ENCODE measurements around the gene TEX51.

TEX51 gene

GRCh38 chr2:126891681-126892500 lies 6.8 kb upstream of the TEX51 start:
- in situ Hi-C loops (cut with HindIII; ENCODE audit: low sequenced_read_pairs), result no loop called here

DNA sequence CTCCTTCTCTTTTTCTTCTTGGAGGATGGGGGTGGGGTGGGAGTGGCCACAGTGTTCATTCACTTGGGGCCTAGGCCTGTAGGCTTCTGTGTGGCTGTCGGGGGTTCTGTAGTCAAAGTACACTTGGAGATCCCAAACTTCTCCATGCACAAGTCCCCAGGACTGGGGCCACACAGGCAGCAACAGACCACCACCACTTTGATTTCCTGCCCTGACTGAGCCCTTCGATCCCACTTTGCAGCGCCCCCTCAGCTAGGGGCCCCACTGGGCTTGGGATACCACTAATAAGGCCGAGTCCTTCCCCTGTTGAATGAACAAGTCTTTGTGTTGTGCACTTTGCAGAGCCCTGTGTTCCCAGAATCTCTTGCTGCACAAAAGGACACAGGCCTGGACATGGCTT lies 5.5 kb upstream of the TEX51 start:
- in situ Hi-C loops (cut with HindIII; ENCODE audit: low sequenced_read_pairs), result no loop called here

DNA sequence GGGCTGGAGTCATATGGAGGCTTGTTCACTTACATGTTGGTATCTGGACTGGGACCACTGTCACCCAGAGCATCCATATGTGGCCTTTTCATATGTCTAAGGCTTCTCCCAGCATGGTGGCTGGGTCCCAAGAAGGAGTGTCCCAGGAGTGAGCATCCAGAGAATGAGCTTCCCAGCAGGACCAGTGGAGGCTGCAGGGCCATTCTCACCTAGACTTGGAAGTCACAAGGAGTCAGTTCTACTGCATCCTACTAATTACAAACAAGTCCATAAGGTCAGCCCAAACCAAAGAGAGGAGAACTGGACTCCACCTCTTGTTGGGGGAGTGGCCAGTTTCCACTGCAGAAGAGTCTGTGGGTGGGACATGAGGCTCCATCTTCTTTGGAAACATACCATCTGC lies 5.1 kb upstream of the TEX51 start:
- in situ Hi-C loops (cut with HindIII; ENCODE audit: low sequenced_read_pairs), result no loop called here

DNA sequence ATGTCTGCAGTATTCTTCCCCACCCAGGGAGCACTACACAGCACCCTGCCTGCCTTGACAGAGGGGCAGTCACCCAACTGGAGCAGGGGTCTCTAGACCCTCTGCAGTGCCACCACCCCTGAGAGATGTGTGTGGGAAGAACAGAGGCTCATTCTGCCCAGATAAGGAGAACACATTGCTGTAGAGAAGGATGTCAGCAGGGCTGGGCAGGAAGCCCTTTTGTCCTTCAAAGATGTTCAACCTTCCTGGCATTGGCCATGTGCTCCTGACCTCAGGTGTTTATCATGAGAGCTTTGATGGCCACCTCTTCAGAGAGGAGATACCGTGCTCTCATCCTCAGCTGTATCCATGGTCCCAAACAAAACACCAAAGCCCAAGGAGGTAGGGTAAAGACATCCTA lies 4.6 kb upstream of the TEX51 start:
- in situ Hi-C loops (cut with HindIII; ENCODE audit: low sequenced_read_pairs), result no loop called here

GRCh38 chr2:126894585-126895182 lies 4.0 kb upstream of the TEX51 start:
- in situ Hi-C loops (cut with HindIII; ENCODE audit: low sequenced_read_pairs), result no loop called here

DNA sequence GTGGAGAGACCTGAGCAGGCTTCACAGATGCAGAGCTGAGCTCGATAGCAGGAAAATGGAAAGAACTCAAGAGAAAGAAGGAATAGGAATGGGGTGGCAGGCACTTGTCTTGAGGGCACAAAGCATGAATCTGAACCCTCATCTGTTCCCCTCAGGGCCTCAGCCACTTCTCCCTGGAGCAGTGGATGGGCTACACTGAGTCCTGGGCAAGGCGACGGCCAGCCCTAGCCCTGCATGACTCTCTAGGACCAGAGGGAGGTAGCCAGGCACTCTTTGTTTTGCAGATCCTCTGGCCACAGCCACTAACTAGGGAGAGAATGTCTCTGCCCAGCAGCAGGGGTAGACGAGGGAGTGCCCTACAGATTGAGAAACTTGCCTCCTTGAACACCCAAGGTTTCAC lies 3.4 kb upstream of the TEX51 start:
- in situ Hi-C loops (cut with HindIII; ENCODE audit: low sequenced_read_pairs), result no loop called here

DNA sequence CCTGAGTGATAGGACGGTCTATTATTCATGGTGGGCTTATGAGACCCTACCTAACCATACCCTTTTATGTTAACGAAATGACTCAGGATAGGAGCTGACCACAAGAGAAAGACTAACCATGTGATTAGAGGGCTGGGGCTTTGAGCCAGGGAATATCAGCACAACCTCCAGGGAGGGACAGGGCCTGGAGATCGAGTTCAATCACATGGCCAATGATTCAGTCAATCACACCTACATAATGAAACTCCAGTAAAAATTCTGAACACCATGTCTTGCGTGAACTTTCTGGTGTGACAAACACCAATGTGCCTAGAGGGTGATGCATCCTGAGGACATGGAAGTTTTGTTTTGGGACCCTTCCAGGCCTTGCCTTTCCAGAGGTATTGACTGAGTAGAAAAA lies 2.2 kb upstream of the TEX51 start:
- in situ Hi-C loops (cut with HindIII; ENCODE audit: low sequenced_read_pairs), result no loop called here

- in situ Hi-C loops (cut with HindIII; ENCODE audit: low sequenced_read_pairs), result no loop called here
Observed at GRCh38 chr2:126899616-126900185, 1.0 kb downstream of the TEX51 start.

DNA sequence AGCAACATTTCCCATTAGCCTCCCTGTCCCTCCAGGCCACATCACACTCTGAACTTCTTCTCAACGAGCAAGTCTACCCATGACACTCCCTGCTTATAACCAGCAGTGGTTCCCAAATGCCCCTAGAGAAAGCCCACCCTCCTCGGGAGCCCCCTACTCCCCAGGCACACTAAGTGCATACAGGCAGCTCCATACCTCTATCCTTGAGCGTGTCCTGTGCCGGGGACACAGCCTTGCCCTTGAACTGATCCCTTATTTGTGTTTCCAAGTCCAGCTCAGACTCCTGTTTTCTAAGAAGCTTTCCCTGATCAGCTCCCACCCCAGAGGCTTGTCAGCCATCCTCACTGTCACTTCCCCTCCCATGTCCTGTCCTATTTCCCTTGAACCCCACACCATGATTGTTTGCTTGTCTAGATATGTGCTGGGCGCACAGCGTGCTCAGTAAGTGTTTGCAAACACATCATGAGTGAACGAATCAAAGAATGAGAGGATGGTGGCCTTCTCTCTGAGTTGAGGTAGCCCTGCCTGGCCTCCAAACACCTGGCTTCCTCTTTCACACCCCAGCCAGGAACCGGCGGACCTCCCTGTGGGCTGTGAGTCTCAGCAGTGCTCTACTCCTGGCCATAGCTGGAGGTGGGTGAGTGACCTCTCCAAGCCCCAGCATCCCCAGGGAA lies 2.1 kb downstream of the TEX51 start:
- in situ Hi-C loops (cut with HindIII; ENCODE audit: low sequenced_read_pairs), result no loop called here

DNA sequence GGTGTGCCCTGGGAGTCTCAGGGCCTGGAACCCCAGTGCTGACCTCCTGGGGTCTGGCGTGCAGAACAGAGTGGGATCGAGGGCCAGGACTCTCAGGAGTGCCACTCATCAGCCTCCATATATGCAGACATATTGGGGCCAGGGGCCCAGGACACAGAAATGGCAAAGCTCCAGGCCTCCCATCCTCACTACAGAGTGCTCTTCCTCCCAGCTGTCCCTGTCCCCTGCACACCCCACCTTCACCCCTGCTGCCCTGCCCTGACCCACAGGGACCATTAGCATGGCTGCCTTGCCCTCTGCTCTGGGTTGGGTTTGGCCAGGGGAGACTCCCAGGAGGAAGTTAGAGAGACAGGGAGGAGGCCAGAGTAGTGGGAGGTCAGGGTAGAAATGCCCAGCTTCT lies 2.8 kb downstream of the TEX51 start:
- in situ Hi-C loops (cut with HindIII; ENCODE audit: low sequenced_read_pairs), result no loop called here

- in situ Hi-C loops (cut with HindIII; ENCODE audit: low sequenced_read_pairs), result no loop called here
Observed at GRCh38 chr2:126902152-126902835, 3.6 kb downstream of the TEX51 start.

DNA sequence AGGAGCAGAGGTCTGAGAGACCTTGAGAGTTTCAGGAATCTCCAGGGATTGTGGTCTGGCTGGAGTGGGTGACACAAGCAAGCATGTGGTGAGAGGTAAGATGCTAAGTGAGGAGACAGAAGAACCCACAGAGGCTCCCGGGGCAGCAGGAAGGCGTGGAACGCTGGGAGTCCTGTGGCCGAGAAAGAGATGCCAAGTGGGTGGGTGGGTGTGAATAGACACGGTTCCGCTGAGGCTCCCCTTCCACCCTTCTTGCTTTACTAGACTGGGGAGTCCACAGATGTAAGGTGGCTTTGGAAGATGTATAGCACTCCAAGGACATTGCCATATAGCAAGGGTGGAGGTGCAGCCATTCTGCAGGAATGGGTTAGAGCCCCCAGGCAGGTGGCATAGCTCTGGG lies 4.2 kb downstream of the TEX51 start:
- in situ Hi-C loops (cut with HindIII; ENCODE audit: low sequenced_read_pairs), result no loop called here

DNA sequence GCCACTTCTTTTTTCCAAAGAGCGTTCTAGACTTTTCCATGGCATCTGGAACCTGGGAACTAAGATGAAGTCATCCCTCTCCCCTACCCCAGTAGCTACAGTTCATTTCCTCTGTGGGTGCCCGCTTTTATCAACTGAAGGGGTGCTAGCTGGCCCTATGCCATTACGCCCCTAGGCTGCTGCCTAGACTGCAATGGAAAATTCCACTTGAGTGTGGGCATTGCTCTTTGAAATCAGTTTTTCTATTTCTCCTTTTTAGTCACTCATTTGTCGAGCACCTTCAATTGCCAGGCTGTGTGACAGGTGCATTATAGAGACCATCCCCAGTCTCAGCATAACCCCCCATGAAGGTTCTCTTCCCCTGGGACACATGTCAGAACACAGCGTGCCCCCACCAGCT lies 7.3 kb downstream of the TEX51 start:
- in situ Hi-C loops (cut with HindIII; ENCODE audit: low sequenced_read_pairs), result no loop called here

GRCh38 chr2:126906781-126907180 lies 8.1 kb downstream of the TEX51 start:
- in situ Hi-C loops (cut with HindIII; ENCODE audit: low sequenced_read_pairs), result no loop called here

GRCh38 chr2:126907671-126908070 lies 9.0 kb downstream of the TEX51 start:
- in situ Hi-C loops (cut with HindIII; ENCODE audit: low sequenced_read_pairs), result no loop called here

DNA sequence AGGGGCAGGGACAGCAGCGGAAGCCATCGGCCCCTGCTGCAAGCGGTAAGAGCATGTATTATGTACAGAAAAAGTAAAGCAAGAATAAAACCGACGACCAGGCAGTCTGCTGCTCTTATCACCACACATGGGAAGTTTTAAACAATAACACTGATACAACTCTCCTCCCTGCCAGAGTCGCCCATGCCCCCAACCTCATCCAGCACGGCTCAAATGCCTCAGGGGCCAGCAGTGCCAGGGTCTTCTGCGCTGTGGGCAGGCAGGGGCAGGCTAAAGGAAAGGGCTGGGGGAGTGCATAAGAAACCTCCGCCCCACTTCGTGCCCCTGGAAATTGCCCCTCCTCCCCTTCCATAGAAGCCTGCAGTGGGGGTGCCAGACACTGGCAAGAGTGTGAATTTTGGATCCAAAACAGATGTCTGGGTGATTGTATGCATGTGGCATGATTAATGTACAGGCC lies 10.1 kb downstream of the TEX51 start:
- in situ Hi-C loops (cut with HindIII; ENCODE audit: low sequenced_read_pairs), result no loop called here

DNA sequence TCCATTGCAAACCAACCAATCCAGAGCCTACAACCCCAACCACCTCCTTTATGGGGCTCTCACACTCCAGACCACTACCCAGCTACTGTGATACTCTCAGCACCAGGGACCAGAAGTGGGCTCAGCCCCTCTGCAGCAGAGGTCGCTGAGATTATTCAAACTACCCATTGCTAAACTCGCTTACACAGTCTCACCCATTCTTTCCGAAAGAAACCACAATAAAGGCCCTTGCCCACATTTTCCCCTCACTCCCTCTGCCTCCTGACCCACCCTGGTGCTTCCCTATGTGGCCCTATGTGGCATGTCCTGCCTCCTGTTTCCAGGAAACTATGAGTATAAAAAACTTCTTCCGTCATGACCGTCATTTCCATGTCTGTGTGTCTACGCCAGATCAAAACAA lies 10.7 kb downstream of the TEX51 start:
- in situ Hi-C loops (cut with HindIII; ENCODE audit: low sequenced_read_pairs), result no loop called here

DNA sequence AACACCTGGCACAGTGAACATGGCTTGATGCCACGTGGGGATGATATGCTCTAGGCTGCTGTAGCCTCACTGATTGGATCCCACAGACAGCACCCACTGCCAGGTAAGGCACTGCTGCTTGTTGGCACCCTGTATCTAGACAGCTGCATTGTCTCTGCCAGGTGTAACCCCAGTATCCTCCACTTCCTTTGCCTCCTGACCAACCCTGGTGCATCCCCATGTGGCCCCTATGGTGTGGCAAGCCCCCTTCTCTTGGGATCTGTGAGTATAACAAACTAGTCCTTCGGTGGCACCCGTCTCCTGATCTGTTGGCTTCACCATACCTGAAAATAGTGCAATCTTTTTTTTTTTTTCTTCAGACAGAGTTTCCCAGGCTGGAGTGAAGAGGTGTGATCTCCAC lies 11.1 kb downstream of the TEX51 start:
- in situ Hi-C loops (cut with HindIII; ENCODE audit: low sequenced_read_pairs), result no loop called here

GRCh38 chr2:126910637-126911036 lies 11.9 kb downstream of the TEX51 start:
- in situ Hi-C loops (cut with HindIII; ENCODE audit: low sequenced_read_pairs), result no loop called here

GRCh38 chr2:126911111-126911796 lies 12.6 kb downstream of the TEX51 start:
- in situ Hi-C loops (cut with HindIII; ENCODE audit: low sequenced_read_pairs), result no loop called here

DNA sequence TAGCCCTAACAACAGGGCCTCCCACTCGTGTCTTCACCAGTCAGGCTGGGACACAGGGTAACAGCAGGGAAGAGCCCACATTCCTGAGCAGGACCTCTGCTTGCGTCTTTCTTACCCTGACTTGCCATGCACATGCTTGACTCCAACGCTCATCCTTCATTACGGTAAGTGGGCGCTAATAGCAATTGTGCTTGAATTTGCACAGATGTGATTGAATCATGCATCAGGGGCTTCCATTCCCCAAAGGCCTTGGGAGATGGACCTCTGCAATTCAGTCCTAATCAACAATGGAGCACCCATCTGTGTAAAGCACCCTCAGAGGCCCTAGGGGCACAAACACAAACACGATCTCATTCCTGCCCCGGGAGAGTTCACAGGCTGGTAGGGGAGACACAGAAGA lies 13.5 kb downstream of the TEX51 start:
- in situ Hi-C loops (cut with HindIII; ENCODE audit: low sequenced_read_pairs), result no loop called here
